GM18498 (cell line): Measurements from ENCODE around the gene CAPN10.
"Not testable (repeated sequence)": the region's sequence is repeated elsewhere in the genome, so short reads cannot be mapped to it uniquely, and the experiment has no call there.

ENCODE experiments used
- ATAC-seq: cut with Tn5 transposase; IDR thresholded peaks from one replicate; pipeline ENCODE4 v1.9.1; 2021; ENCODE audit warnings: mild to moderate bottlenecking, moderate library complexity; ENCODE audit not compliant: unreplicated experiment

Gene CAPN10

DNA sequence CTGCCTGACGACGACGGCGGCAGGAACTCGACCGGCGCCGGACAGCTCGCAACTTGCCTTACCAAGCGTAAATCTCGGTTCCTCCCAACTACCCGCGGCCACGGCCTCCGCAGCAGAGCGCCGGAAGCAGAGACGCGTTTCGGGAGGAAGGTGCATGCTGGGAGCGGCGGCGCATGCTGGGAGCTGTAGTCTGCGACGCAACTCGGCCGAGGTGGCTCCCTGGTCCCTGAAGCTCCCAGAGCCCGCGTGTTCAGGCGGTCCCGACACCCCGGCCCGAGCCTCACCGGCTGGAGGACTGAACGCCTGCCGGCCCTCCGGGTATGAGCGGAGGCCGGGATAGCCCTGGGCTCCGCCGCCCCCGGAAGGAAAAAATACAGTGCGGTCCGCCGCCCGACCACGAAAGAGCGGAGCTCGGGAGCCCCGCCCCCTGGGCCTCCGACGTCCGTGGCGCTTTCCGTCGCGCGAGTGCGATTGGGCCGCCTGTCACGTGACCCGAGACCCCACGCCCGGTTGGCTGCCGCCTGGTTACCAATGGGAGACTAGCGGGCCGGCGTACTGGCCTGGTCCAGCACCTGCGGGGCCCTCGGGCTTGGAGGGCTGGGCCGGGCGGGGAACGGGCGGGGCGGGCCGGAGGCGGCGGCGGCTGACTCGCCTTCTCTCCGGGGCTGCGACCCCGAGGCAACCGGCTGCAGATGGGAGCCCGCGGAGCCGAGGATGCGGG is at the start of gene CAPN10:
CAPN10 (plus strand) TSS at position 537 of the 721 bp plus-strand sequence; CDS start at position 715, 178 bp downstream.
- ATAC-seq, result peak; percentile 71

GRCh38 chr2:240538031-240538780 is 48.3 kb upstream of the CAPN10 start:
- ATAC-seq, result no peak

- ATAC-seq, result not testable (repeated sequence)
Observed at GRCh38 chr2:240539101-240539500, 47.4 kb upstream of the CAPN10 start.

DNA sequence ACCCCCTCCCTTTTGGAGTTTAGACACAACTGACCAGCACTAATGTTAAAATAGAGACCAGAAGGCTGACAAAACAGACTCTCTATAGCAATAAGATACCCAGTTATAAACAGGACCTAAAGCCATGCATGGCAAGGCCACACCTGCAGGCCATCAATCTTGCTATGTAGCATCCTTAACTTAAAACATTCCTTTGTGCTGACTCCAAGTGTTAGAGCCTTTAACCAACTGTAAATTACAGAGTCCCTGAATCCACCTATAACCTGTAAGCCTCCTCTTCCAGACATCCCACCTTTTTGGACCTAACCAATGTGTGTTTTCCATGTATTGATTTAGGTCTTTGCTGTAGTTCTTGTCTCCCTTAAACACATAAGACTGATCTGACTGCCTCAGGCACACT is 46.6 kb upstream of the CAPN10 start:
- ATAC-seq, result no peak

GRCh38 chr2:240551288-240551687 is 35.2 kb upstream of the CAPN10 start:
- no peak for ATAC-seq

GRCh38 chr2:240551811-240552210 is 34.7 kb upstream of the CAPN10 start:
- ATAC-seq, result no peak

GRCh38 chr2:240553956-240554480 is 32.5 kb upstream of the CAPN10 start:
- ATAC-seq, result no peak

DNA sequence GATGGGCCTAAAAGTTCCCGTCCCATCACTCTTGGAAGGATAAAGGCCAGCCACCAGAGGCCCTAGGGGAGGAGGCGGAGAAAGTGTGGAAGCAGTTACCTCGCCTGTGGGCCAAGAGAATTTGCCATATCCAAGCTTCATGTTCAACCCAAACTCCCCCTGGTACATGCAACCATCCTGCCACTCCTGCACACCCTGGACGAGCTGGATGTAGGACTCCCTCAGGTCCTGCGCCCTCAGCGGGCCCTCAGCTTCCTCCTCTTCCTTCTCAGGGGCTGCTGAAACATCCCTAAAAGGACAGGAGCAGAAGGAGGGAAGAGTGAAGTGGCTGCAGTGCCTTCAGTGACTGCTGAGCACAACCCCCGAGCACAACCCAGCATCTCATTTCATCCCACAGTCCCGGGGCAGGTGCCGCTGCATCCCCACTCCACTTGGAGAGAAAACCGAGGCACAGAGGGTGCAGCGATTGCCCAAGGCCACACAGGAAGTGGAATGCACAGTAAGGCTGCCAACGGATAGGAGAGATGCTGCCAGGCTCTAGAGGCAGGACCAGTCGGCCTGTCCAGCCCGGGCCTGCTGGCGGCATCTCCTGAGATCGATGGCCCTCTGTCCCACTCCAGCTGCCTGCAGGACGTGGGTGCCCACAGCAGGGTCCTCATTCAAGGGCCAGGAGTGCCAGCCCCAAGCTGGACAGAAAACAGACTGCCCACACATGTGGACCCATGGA is 31.6 kb upstream of the CAPN10 start:
- ATAC-seq, result no peak

DNA sequence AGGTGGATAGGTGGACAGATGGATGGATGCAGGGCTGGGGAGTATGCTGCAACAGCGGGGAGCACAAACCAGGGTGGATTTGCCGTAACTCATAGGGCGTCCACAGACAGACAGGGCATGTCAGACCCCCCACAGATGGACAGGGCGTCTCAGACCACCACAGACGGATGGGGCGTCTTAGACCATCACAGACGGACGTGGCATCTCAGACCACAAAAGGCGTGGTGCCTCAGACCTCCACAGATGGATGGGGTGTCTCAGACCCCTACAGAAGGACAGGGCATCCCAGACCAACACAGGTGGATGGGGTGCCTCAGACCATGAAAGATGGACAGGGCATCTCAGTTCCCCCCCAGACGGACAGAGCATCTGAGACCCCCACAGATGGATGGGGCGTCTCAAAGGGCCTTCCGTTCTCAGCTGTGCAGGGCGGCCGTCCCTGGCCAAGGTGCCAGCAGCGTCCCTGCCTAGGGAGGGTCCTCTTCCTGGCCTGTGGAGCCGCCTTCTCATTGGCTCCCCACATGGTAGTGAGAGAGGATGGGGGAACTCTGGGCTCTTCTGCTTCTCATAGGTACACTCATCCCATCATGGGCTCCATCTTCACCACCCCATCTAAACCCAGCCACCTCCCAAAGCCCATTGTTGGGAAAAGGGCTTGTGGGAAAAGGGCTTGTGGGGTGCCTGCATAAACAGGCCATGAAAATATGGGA is 30.8 kb upstream of the CAPN10 start:
- no peak for ATAC-seq

- ATAC-seq, result no peak
Observed at GRCh38 chr2:240556553-240557100, 29.9 kb upstream of the CAPN10 start.

DNA sequence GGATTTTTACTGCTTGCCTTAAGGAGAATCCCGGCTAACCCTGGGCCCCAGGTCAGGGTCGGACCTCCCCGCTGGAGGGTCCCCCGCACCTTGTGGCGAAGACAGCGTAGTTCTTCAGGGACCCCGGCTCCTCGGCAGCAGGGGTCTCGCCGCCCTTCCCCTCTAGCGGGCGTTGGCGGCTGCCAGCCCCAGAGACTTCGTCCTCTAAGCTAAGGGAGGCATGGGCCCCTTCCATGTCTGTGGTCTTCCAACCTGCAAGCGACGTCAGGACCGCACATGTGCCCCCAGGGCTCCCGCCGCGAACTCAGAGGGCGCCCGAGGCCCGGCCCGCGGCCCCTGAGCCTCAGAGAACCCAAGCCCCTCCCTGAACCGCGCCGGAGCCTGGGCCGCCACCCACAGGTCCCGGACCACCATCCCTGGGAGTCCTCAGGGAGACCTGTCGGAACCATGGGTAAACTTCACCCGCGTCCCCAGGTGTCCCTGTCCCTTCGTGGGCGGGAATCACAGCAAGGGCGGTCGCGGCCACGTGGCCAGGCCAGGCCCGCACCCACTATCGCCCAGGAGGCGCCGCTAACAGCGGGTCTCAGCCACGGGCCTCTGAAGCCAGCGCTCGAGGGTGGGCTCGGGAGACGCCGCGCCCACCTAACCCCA is 29.3 kb upstream of the CAPN10 start:
- ATAC-seq, result no peak

DNA sequence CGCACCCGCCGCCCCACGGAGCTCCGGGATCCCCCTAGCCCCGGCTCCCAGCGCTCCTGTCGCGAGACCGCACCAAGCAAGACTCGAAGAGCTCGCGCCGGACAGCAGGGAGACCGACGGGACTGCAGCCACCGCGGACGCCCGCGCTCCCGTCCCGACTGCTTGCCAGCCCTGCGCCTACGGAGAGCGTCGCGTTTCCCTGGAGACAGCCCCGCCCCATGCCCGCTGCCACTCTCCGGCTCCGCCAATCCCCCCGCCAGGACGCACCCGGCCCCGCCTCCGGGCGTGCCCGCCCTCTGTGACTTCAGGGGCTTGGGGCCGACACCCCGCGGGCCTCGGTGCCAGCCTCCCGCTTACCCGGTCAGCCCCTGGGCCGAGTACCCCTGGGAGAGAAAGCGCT is 28.7 kb upstream of the CAPN10 start, which contains the start of gene ANKMY1:
ANKMY1 (minus strand) TSS at position 181 of the 400 bp plus-strand sequence. CDS start 653 bp downstream, outside the sequence.
- ATAC-seq, result no peak

GRCh38 chr2:240558236-240558761 is 28.2 kb upstream of the CAPN10 start:
- ATAC-seq, result no peak

DNA sequence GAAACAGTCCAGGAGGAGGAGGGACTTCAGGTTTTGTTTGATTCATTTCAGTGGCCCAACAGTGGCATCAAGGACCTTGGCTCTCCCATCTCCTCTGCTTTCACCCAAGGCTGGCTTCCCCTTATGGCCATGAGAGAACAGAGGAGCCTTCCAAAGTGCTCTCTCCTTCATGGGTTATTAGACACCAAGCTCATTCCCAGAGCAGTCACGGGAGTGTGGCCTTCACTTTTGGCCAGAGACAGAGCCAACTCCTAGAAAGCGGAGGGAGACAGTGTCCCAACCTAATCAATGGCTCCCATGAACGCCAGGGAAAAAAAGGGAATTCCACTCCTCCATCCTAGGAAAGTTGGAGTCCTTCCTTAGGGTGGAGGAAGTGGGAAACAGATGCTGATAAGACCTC is 27.2 kb upstream of the CAPN10 start:
- no peak for ATAC-seq

GRCh38 chr2:240560084-240560479 is 26.5 kb upstream of the CAPN10 start, which contains the start of gene DUSP28:
DUSP28 (plus strand) TSS chr2:240560357; CDS start chr2:240560685, 328 bp downstream.
- ATAC-seq, result peak; percentile 61

- ATAC-seq, result peak; percentile 58
Observed at GRCh38 chr2:240560480-240561324, 25.8 kb upstream of the CAPN10 start.

DNA sequence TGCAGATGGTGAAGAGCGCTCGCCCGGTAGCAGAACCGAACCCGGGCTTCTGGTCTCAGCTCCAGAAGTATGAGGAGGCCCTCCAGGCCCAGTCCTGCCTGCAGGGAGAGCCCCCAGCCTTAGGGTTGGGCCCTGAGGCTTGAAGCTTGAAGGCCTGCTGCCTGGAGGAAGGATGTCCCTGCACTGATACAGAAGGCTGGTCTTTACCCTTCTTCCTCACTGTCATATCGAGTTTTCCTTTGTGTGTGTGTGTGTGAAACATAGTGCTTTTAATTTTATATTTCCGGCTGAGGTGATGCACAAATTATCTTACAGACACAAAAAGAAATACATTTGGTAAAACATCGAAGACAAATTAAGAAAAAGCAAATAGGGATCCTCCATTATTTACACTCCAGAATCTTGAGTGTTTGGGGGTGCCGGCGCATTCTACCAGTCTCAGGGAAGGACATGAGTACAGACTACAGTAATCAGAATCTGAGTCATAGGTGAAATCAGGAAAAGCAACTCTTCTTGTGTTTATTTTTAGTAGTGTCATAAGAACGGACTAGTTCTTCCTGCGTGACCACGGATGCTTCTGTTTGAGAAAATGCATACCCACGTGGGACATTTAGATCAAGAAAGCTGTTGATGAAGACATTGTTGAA is 25.1 kb upstream of the CAPN10 start:
- peak; percentile 7 for ATAC-seq

DNA sequence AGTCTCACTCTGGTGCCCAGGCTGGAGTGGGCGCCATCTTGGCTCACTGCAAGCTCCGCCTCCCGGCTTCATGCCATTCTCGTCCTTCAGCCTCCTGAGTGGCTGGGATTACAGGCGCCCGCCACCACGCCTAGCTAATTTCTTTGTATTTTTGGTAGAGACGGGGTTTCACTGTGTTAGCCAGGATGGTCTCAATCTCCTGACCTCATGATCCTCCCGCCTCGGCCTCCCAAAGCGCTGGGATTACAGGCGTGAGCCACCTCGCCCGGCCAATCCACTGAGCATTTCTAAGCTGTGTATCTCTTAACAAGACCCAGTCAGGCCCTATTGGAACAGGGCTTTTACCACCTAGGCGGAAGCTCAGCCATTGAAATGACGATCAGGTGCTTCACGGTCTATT is 23.3 kb upstream of the CAPN10 start:
- ATAC-seq, result not testable (repeated sequence)
